IMR-90 (cell line): ENCODE measurements around the gene RNASET2.

Experiments used
- CEBPB ChIP-seq: IDR thresholded peaks from 2 replicates; pipeline ENCODE4 v1.6.1; 2012; ENCODE audit warnings: low read depth, low read length, improper control_type of control experiment
- CTCF ChIP-seq: conservative IDR thresholded peaks from 2 replicates; pipeline ENCODE4 v1.5.1; 2012; ENCODE audit warnings: mild to moderate bottlenecking, low read depth, low read length, improper control_type of control experiment
- MAFK ChIP-seq: IDR thresholded peaks from 2 replicates; pipeline ENCODE4 v1.6.1; 2012; ENCODE audit warnings: low read depth, low read length, improper control_type of control experiment
- POLR2A ChIP-seq: IDR thresholded peaks from 2 replicates; pipeline ENCODE4 v1.6.1; 2012; ENCODE audit warnings: mild to moderate bottlenecking, low read depth, low read length

- TF ChIP-seq CTCF (no peak), CEBPB (no peak), POLR2A (no peak), MAFK (no peak)
These were observed 17.0 kb downstream of the RNASET2 start for GRCh38 chr6:166939345-166939744.
